OCI-LY1 (cell line): ENCODE measurements around the gene LMX1A.

Experiments used
- H2AFZ ChIP-seq: fragments of 200-600 bp; sonication (generic), shearing (Covaris generic); 2 replicates; pipeline ENCODE4 v1.6.0; 2014; ENCODE audit warnings: antibody characterized with exemption, mild to moderate bottlenecking, low read length
- H3F3A ChIP-seq: fragments of 200-600 bp; sonication (generic), shearing (Covaris generic); 2 replicates; pipeline ENCODE4 v1.6.0; 2014; ENCODE audit warnings: mild to moderate bottlenecking, antibody characterized with exemption, low read length, moderate library complexity; ENCODE audit not compliant: insufficient read depth
- H3K27ac ChIP-seq: fragments of 200-600 bp; sonication (generic); 2 replicates; pipeline ENCODE4 v1.5.1; 2014; ENCODE audit warnings: low read length, mixed run types, mild to moderate bottlenecking, low read depth; ENCODE audit not compliant: poor library complexity, severe bottlenecking
- H3K27me3 ChIP-seq: fragments of 200-600 bp; sonication (generic); 2 replicates; pipeline ENCODE4 v1.6.0; 2014; ENCODE audit warnings: antibody characterized with exemption, mild to moderate bottlenecking, low read length, moderate library complexity; ENCODE audit not compliant: insufficient read depth
- H3K36me3 ChIP-seq: fragments of 200-600 bp; sonication (generic); 2 replicates; pipeline ENCODE4 v1.6.1; 2014; ENCODE audit warnings: mild to moderate bottlenecking, antibody characterized with exemption, low read length, moderate library complexity, mixed read lengths; ENCODE audit not compliant: insufficient read depth
- H3K4me1 ChIP-seq: fragments of 200-600 bp; sonication (generic); 2 replicates; pipeline ENCODE4 v1.5.1; 2014; ENCODE audit warnings: mild to moderate bottlenecking, low read length, moderate library complexity; ENCODE audit not compliant: insufficient read depth, severe bottlenecking
- H3K4me2 ChIP-seq: fragments of 200-600 bp; sonication (generic), shearing (Covaris generic); 2 replicates; pipeline ENCODE4 v1.6.1; 2014; ENCODE audit warnings: low read length
- H3K4me3 ChIP-seq: fragments of 200-600 bp; sonication (generic); 2 replicates; pipeline ENCODE4 v1.5.1; 2014; ENCODE audit warnings: low read length, low read depth, mild to moderate bottlenecking, mixed read lengths; ENCODE audit not compliant: poor library complexity, severe bottlenecking
- H3K79me2 ChIP-seq: fragments of 200-600 bp; shearing (Covaris generic); 2 replicates; pipeline ENCODE4 v1.6.1; 2016; ENCODE audit warnings: mixed run types, low read length, mixed read lengths; ENCODE audit not compliant: insufficient read depth
- H3K9ac ChIP-seq: fragments of 200-600 bp; sonication (generic), shearing (Covaris generic); 2 replicates; pipeline ENCODE4 v1.6.1; 2014; ENCODE audit warnings: mild to moderate bottlenecking, low read length, mixed read lengths
- H3K9me2 ChIP-seq: fragments of 200-600 bp; sonication (generic), shearing (Covaris generic); 2 replicates; pipeline ENCODE4 v1.6.1; 2014; ENCODE audit warnings: low read depth, mild to moderate bottlenecking, low read length, mixed read lengths
- H3K9me3 ChIP-seq: fragments of 200-600 bp; shearing (Covaris generic); 2 replicates; pipeline ENCODE4 v1.6.1; 2014; ENCODE audit warnings: low read length, mixed read lengths
- H4K20me1 ChIP-seq: fragments of 200-600 bp; sonication (generic), shearing (Covaris generic); 2 replicates; pipeline ENCODE4 v1.6.0; 2016; ENCODE audit warnings: mild to moderate bottlenecking, low read length; ENCODE audit not compliant: insufficient read depth
- CTCF ChIP-seq: fragments of 200-600 bp; sonication (generic), shearing (Covaris generic); IDR thresholded peaks from 2 replicates; pipeline ENCODE4 v1.5.1; 2017; ENCODE audit warnings: mild to moderate bottlenecking, antibody characterized with exemption, low read length, moderate library complexity, mixed read lengths
- EZH2 ChIP-seq: fragments of 200-600 bp; sonication (generic), shearing (Covaris generic); IDR thresholded peaks from 2 replicates; pipeline ENCODE4 v1.8.0; 2017; ENCODE audit warnings: borderline replicate concordance, mixed run types, mild to moderate bottlenecking, antibody characterized with exemption, low read length, moderate library complexity, mixed read lengths

Gene LMX1A

DNA sequence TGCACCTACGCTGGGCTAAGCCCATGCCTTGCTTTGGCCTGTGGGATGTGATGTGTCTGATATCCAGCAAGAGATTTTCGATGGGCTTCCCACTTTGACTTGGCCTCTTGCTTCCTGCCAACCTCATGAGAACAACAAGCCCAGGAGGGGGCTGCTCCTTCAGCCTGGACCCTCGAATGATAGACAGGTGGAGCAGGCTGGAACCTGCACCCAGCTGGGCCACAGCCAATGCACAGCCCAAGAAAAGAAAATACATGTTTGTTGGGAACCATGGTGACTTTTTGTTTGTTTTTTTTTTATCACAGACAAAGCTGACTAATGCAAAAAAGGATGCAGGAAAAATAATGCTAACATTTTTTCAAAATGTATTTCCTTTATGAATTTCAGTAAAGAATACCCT, 144.3 kb downstream of the LMX1A start:
- H3K4me3 ChIP-seq, result no peak overlapping the region
- no peaks in the 10 kb centered on the region for H3K4me1 ChIP-seq
- no peaks in the 10 kb centered on the region for H3K9me3 ChIP-seq
- no peak overlapping the region for H2AFZ ChIP-seq
- TF ChIP-seq EZH2 (no peak), CTCF (no peak)
- no peaks in the 10 kb centered on the region for H3K79me2 ChIP-seq
- no peaks in the 10 kb centered on the region for H3F3A ChIP-seq
- H3K9ac ChIP-seq, result no peak overlapping the region
- H3K27me3 ChIP-seq, result no peaks in the 10 kb centered on the region
- no peak overlapping the region for H3K27ac ChIP-seq
- no peaks in the 10 kb centered on the region for H3K9me2 ChIP-seq
- H3K36me3 ChIP-seq, result no peaks in the 10 kb centered on the region
- H3K4me2 ChIP-seq, result no peak overlapping the region
- no peaks in the 10 kb centered on the region for H4K20me1 ChIP-seq

- Histone ChIP-seq H4K20me1 (no peaks in the 10 kb centered on the region), H3K4me1 (no peaks in the 10 kb centered on the region), H3K4me2 (no peak overlapping the region), H2AFZ (no peak overlapping the region), H3K4me3 (no peak overlapping the region), H3K27me3 (no peaks in the 10 kb centered on the region), H3F3A (no peaks in the 10 kb centered on the region), H3K9me3 (no peaks in the 10 kb centered on the region), H3K9me2 (no peaks in the 10 kb centered on the region), H3K9ac (no peak overlapping the region), H3K36me3 (no peaks in the 10 kb centered on the region), H3K27ac (no peak overlapping the region), H3K79me2 (no peaks in the 10 kb centered on the region)
- TF ChIP-seq CTCF, result no peak
- TF ChIP-seq EZH2, result no peak
Observed at GRCh38 chr1:165207853-165208515, 148.5 kb downstream of the LMX1A start.

- H3K4me3 ChIP-seq, result no peak overlapping the region
- no peaks in the 10 kb centered on the region for H3K36me3 ChIP-seq
- no peaks in the 10 kb centered on the region for H3K4me1 ChIP-seq
- no peak overlapping the region for H3K9ac ChIP-seq
- no peak overlapping the region for H3K4me2 ChIP-seq
- no peaks in the 10 kb centered on the region for H3K9me2 ChIP-seq
- no peak overlapping the region for H2AFZ ChIP-seq
- H3K79me2 ChIP-seq, result no peaks in the 10 kb centered on the region
- H3F3A ChIP-seq, result no peaks in the 10 kb centered on the region
- no peak overlapping the region for H3K27ac ChIP-seq
- H4K20me1 ChIP-seq, result no peaks in the 10 kb centered on the region
- no peak for TF ChIP-seq EZH2
- TF ChIP-seq CTCF, result no peak
- no peaks in the 10 kb centered on the region for H3K27me3 ChIP-seq
- H3K9me3 ChIP-seq, result no peaks in the 10 kb centered on the region
Observed at GRCh38 chr1:165205145-165205544, 151.4 kb downstream of the LMX1A start.
